H1 (cell line): ENCODE measurements around the gene TAMALIN. TPM values are rescaled to one million over a fixed set of nuclear protein-coding genes. Genes with fewer than 3 reads are reported as not detected.

ENCODE experiments used
- CTCF ChIA-PET: fragments of 300-600 bp; sonication (Branson Sonifier 250); formaldehyde crosslinking; loops from one replicate; lab custom pipeline; 2021; ENCODE audit not compliant: partially characterized antibody; lab: Charles Lee
- POLR2A ChIA-PET: fragments of 300-600 bp; sonication (Branson Sonifier 250); formaldehyde crosslinking; loops from one replicate; lab custom pipeline; 2021; ENCODE audit warnings: inconsistent platforms; ENCODE audit not compliant: partially characterized antibody; lab: Charles Lee
- DNase-seq, 2 experiments: peaks; one replicate each; pipeline versions ENCODE4 v3.0.0 to v3.0.0-alpha.2; 2010 to 2022; ENCODE audit warnings: low spot score in 2 of 2, low read depth in 1 of 2, mixed read lengths in 1 of 2
- FAIRE-seq: peaks from 2 replicates; lab custom pipeline; 2011; peaks lifted over from hg19 to GRCh38; lab: Jason Lieb, UNC
- H2AFZ ChIP-seq: 2 replicates; pipeline ENCODE4 v1.8.1; 2012; ENCODE audit warnings: low read length, inconsistent platforms
- H2AK5ac ChIP-seq: 2 replicates; pipeline ENCODE4 v1.6.1; 2013; ENCODE audit warnings: low read depth, low read length
- H2BK120ac ChIP-seq: replicated peaks from 2 replicates; pipeline ENCODE3; 2013; ENCODE audit warnings: low read depth, low read length, inconsistent platforms
- H2BK12ac ChIP-seq: 2 replicates; pipeline ENCODE4 v1.6.1; 2013; ENCODE audit warnings: low read depth, low read length
- H2BK15ac ChIP-seq: 2 replicates; pipeline ENCODE4 v1.6.1; 2013; ENCODE audit warnings: low read length
- H2BK20ac ChIP-seq: 2 replicates; pipeline ENCODE4 v1.6.1; 2013; ENCODE audit warnings: low read length
- H2BK5ac ChIP-seq: 2 replicates; pipeline ENCODE4 v1.6.1; 2013; ENCODE audit warnings: low read depth, low read length
- H3K14ac ChIP-seq: 2 replicates; pipeline ENCODE4 v1.6.1; 2013; ENCODE audit warnings: inconsistent platforms; ENCODE audit not compliant: insufficient read length
- H3K18ac ChIP-seq: 2 replicates; pipeline ENCODE4 v1.6.1; 2013; ENCODE audit warnings: low read length; ENCODE audit errors: extremely low read depth
- H3K23ac ChIP-seq: 2 replicates; pipeline ENCODE4 v1.6.1; 2013; ENCODE audit warnings: inconsistent platforms; ENCODE audit not compliant: insufficient read length
- H3K23me2 ChIP-seq: 2 replicates; pipeline ENCODE4 v1.6.1; 2013; ENCODE audit warnings: low read depth, low read length
- H3K27ac ChIP-seq: 2 replicates; pipeline ENCODE4 v1.6.1; 2011; ENCODE audit warnings: low read depth, low read length, inconsistent platforms
- H3K27me3 ChIP-seq, 4 experiments: replicated peaks in 1 of 4; 1 replicate in 1 of 4; 2 replicates in 3 of 4; pipeline versions ENCODE4 v1.6.1 to v1.8.1; 2011 to 2013; ENCODE audit warnings: low read length in 3 of 4, mild to moderate bottlenecking in 3 of 4, inconsistent platforms in 2 of 4, mixed read lengths in 2 of 4, moderate library complexity in 1 of 4; ENCODE audit not compliant: control insufficient read depth in 3 of 4, insufficient read depth in 3 of 4; ENCODE audit errors: extremely low read depth in 1 of 4
- H3K36me3 ChIP-seq, 4 experiments: 2 replicates each; pipeline versions ENCODE4 v1.6.1 to v1.8.1; 2011 to 2013; ENCODE audit warnings: mild to moderate bottlenecking in 4 of 4, low read length in 3 of 4, moderate library complexity in 2 of 4, control low read depth in 1 of 4, inconsistent platforms in 1 of 4; ENCODE audit not compliant: insufficient read depth in 4 of 4, control insufficient read depth in 2 of 4
- H3K4ac ChIP-seq: replicated peaks from 2 replicates; pipeline ENCODE3; 2013; ENCODE audit warnings: low read length, low read depth, mixed read lengths, inconsistent platforms; ENCODE audit not compliant: insufficient read length
- H3K4me1 ChIP-seq, 4 experiments: replicated peaks in 1 of 4; 1 replicate in 1 of 4; 2 replicates in 3 of 4; pipeline versions ENCODE4 v1.6.1 to v1.8.1; 2011 to 2013; ENCODE audit warnings: low read length in 3 of 4, inconsistent platforms in 2 of 4, mixed read lengths in 1 of 4; ENCODE audit not compliant: insufficient read depth in 4 of 4, control insufficient read depth in 3 of 4
- H3K4me2 ChIP-seq, 2 experiments: 2 replicates each; pipeline versions ENCODE4 v1.6.1 to v1.8.1; 2011 to 2013; ENCODE audit warnings: low read depth in 2 of 2, low read length in 2 of 2, control low read depth in 1 of 2, inconsistent platforms in 1 of 2, mild to moderate bottlenecking in 1 of 2; ENCODE audit not compliant: insufficient read depth in 1 of 2
- H3K4me3 ChIP-seq, 4 experiments: fragments of 200-600, 300-600 bp in 1 of 4; sonication (generic), shearing (Covaris generic), sonication (Bioruptor Twin) in 1 of 4; 2 replicates each; pipeline versions ENCODE4 v1.5.1 to v1.8.1; 2011 to 2016; ENCODE audit warnings: low read length in 4 of 4, low read depth in 3 of 4, control low read depth in 2 of 4, inconsistent platforms in 2 of 4, mild to moderate bottlenecking in 2 of 4, mixed read lengths in 1 of 4, moderate library complexity in 1 of 4; ENCODE audit not compliant: insufficient read depth in 2 of 4; ENCODE audit errors: extremely low read depth in 1 of 4
- H3K56ac ChIP-seq: replicated peaks from 2 replicates; pipeline ENCODE3; 2013; ENCODE audit warnings: low read depth, mild to moderate bottlenecking, mixed read lengths, low read length, inconsistent platforms; ENCODE audit not compliant: insufficient read length
- H3K79me1 ChIP-seq: 2 replicates; pipeline ENCODE4 v1.6.1; 2013; ENCODE audit warnings: low read depth, low read length, control low read depth
- H3K79me2 ChIP-seq, 2 experiments: 2 replicates each; pipeline versions ENCODE4 v1.6.1 to v1.8.1; 2012 to 2013; ENCODE audit warnings: low read length in 2 of 2, mild to moderate bottlenecking in 2 of 2, inconsistent platforms in 1 of 2; ENCODE audit not compliant: insufficient read depth in 2 of 2, control insufficient read depth in 1 of 2
- H3K9ac ChIP-seq, 4 experiments: replicated peaks in 1 of 4; 1 replicate in 1 of 4; 2 replicates in 3 of 4; pipeline versions ENCODE4 v1.6.1 to v1.8.1; 2011 to 2013; ENCODE audit warnings: low read depth in 3 of 4, low read length in 3 of 4, control low read depth in 2 of 4, mild to moderate bottlenecking in 2 of 4, moderate library complexity in 2 of 4, inconsistent platforms in 1 of 4; ENCODE audit errors: extremely low read depth in 1 of 4
- H3K9me3 ChIP-seq, 2 experiments: 2 replicates each; pipeline versions ENCODE4 v1.6.1 to v1.8.1; 2012 to 2013; ENCODE audit warnings: mild to moderate bottlenecking in 2 of 2, moderate library complexity in 2 of 2, control low read depth in 1 of 2, inconsistent platforms in 1 of 2, low read depth in 1 of 2, low read length in 1 of 2, mixed read lengths in 1 of 2; ENCODE audit not compliant: insufficient read depth in 2 of 2
- H4K20me1 ChIP-seq, 2 experiments: replicated peaks in 1 of 2; 2 replicates each; pipeline versions ENCODE3 to v1.8.1; 2011 to 2013; ENCODE audit warnings: inconsistent platforms in 2 of 2, low read length in 2 of 2, mild to moderate bottlenecking in 1 of 2; ENCODE audit not compliant: insufficient read depth in 2 of 2, control insufficient read depth in 1 of 2
- H4K5ac ChIP-seq: 2 replicates; pipeline ENCODE4 v1.6.1; 2013; ENCODE audit warnings: low read length, low read depth, mixed read lengths, inconsistent platforms; ENCODE audit not compliant: insufficient read length
- H4K8ac ChIP-seq: 2 replicates; pipeline ENCODE4 v1.8.0; 2013; ENCODE audit warnings: mild to moderate bottlenecking, moderate library complexity, low read length, inconsistent platforms; ENCODE audit not compliant: insufficient read depth; ENCODE audit errors: extremely low read depth
- H4K91ac ChIP-seq: replicated peaks from 2 replicates; pipeline ENCODE3; 2013; ENCODE audit warnings: low read length, mixed read lengths, inconsistent platforms; ENCODE audit not compliant: insufficient read length
- FOSL1 ChIP-seq: IDR thresholded peaks from 2 replicates; pipeline ENCODE4 v1.6.1; 2011; ENCODE audit warnings: mild to moderate bottlenecking, low read depth, low read length, moderate library complexity; ENCODE audit not compliant: insufficient read depth
- HDAC6 ChIP-seq: IDR thresholded peaks from one replicate; pipeline ENCODE4 v1.7.1; 2012; ENCODE audit warnings: low read depth, mild to moderate bottlenecking, inconsistent platforms, low read length, moderate library complexity
- JUN ChIP-seq: IDR thresholded peaks from 2 replicates; pipeline ENCODE4 v1.6.1; 2011; ENCODE audit warnings: low read depth, mild to moderate bottlenecking, improper control_type of control experiment, low read length
- KDM4A ChIP-seq: IDR thresholded peaks from one replicate; pipeline ENCODE4 v1.7.1; 2012; ENCODE audit warnings: low read depth, mild to moderate bottlenecking, moderate library complexity, low read length, inconsistent platforms; ENCODE audit not compliant: severe bottlenecking
- MAFK ChIP-seq: IDR thresholded peaks from 2 replicates; pipeline ENCODE4 v1.6.1; 2012; ENCODE audit warnings: low read depth, mild to moderate bottlenecking, improper control_type of control experiment, low read length
- SAP30 ChIP-seq: fragments of 300-600 bp; sonication (generic); IDR thresholded peaks from 2 replicates; pipeline ENCODE4 v1.7.1; 2012; ENCODE audit warnings: low read length, moderate library complexity, mild to moderate bottlenecking, inconsistent platforms; ENCODE audit not compliant: insufficient read depth, insufficient replicate concordance
- SIRT6 ChIP-seq: IDR thresholded peaks from one replicate; pipeline ENCODE4 v1.7.1; 2012; ENCODE audit warnings: low read length, inconsistent platforms
- TAF1 ChIP-seq: IDR thresholded peaks from 2 replicates; pipeline ENCODE4 v1.6.1; 2011; ENCODE audit warnings: mild to moderate bottlenecking, low read depth, low read length
- TBP ChIP-seq: IDR thresholded peaks from 2 replicates; pipeline ENCODE4 v1.6.1; 2011; ENCODE audit warnings: low read depth, low read length, improper control_type of control experiment
- TEAD4 ChIP-seq: IDR thresholded peaks from 2 replicates; pipeline ENCODE4 v1.6.1; 2012; ENCODE audit warnings: low read depth, low read length, inconsistent platforms, mixed read lengths
- WGBS, 2 experiments: shearing (Covaris generic) in 1 of 2; methylation state at CpG; one replicate each; pipeline versions ENCODE4 v1.1.6 to v1.1.7; 2013 to 2015; ENCODE audit warnings: low lambda C conversion rate in 2 of 2, mixed read lengths in 2 of 2, inconsistent platforms in 1 of 2, low coverage in 1 of 2, missing lambda C conversion rate in 1 of 2; ENCODE audit not compliant: insufficient replicate concordance in 2 of 2, insufficient coverage in 1 of 2, insufficient read length in 1 of 2; ENCODE audit errors: extremely low coverage in 1 of 2, missing lambda C conversion rate in 1 of 2; 5-methylcytosine and 5-hydroxymethylcytosine counted together
- polyA plus RNA-seq, 7 experiments: library from polyadenylated mRNA; depleted of rRNA in 3 of 7; stranded (reverse) in 5 of 7; unstranded in 2 of 7; fragments of >200 nt in 5 of 7; fragments of 200-250 nt in 2 of 7; gene quantifications; 1 replicate in 5 of 7; 2 replicates in 1 of 7; 4 replicates in 1 of 7; pipeline versions ENCODE4 v1.2.1 to v1.2.3, GENCODE V29; 2011 to 2013; ENCODE audit warnings: missing spikeins in 2 of 7, mixed read lengths in 2 of 7
- total RNA-seq: library from RNA; stranded (reverse); fragmentation: NEBNext Ultra II Directional; extraction: Animal tissue kit (Norgen Biotek cat#: 25700); gene quantifications from 2 replicates; pipeline ENCODE4 v1.2.1, GENCODE V29; 2021
- TF ChIP-seq, protein P1 (sequence below): IDR thresholded peaks from 2 replicates; pipeline ENCODE4 v1.6.1; 2011; ENCODE audit warnings: low read length, improper control_type of control experiment

Gene TAMALIN
- total and polyA plus RNA-seq, 2 of the 8 experiments (the other 6 are each of a cell fraction or from before 2014, with no cell fraction given) = 2.6 to 4.9 TPM

DNA sequence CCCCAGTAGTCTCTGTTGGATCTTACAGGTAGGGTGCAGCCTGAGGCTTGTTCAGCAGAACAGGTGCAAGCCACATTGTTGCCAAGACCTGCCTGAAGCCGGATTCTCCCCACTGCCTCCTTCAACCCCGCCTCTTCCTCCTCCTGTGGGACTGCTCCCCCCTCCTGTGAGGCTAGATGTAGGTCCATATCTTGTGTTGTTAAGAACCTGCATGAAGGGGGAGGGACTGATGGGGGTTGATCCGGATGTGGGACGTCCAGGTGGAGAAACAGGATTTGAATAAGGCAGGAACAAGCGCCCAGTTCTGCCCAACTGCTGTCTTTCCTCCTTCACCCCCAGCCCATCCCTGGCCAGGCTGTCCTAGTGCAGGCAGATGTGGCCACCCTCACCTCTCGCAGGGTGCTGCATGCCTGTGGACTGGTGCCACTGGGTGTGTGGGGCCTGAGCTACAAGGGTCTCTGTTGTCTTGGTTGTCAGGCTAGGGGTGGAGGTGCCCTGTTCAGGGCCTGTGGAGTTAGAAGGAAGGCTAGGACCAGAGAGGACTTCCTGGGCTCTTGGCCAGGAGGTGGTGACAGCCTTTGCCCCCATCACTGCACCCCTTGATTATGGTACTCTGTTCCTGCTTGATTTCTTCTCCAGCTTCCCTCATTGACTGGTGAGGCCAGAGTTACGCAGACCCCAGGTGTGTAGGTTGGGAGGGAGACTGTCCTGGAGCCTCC is 45.9 kb downstream of the TAMALIN start:
- Histone ChIP-seq H2BK120ac (no peak overlapping the region), H2BK15ac (no peak overlapping the region), H3K4me2 (peak overlapping the region in 1 of 2 experiments; percentile 80; a peak in 1 of 4 replicates), H2AK5ac (no peak overlapping the region), H3K23ac (no peak overlapping the region), H3K79me1 (no peaks in the 10 kb centered on the region; the same call in 1 of the 2 replicates), H3K14ac (no peak overlapping the region), H2BK12ac (peak overlapping the region; percentile 20; the same call in 1 of the 2 replicates), H2AFZ (no peak overlapping the region), H4K5ac (no peak overlapping the region), H3K27ac (no peak overlapping the region), H3K36me3 (peaks cover 0 to 5% (median 0%) of the 10 kb centered on the region in 4 experiments; a peak in 2 of 8 replicates), H2BK5ac (no peak overlapping the region), H3K4me3 (no peak overlapping the region), H3K9ac (no peak overlapping the region), H3K79me2 (no peaks in the 10 kb centered on the region), H3K18ac (no peak overlapping the region), H3K56ac (no peak overlapping the region), H4K20me1 (peaks cover 7 to 28% of the 10 kb centered on the region in 2 experiments), H4K8ac (no peak overlapping the region), H4K91ac (no peak overlapping the region), H3K4ac (no peak overlapping the region), H2BK20ac (no peak overlapping the region), H3K27me3 (peaks cover 4 to 44% (median 36%) of the 10 kb centered on the region in 4 experiments), H3K4me1 (peaks cover 0 to 19% (median 9%) of the 10 kb centered on the region in 4 experiments; a peak in 6 of 7 replicates), H3K23me2 (peaks cover 14% of the 10 kb centered on the region), H3K9me3 (no peaks in the 10 kb centered on the region)
- 77% methylated on average over 7 of the region's 7 CpGs; no CpG with 5 or more reads in 1 of the 2 experiments for WGBS, 2 experiments
- FAIRE-seq = no peak
- POLR2A ChIA-PET = interaction anchor here (0.6 to 3.2 kb wide), 8 partner anchors 9 to 27 kb away, joined by 3 to 38 read pairs (median 11); partner anchors contain the start of gene SMIM41
- DNase-seq = no peak
- CTCF ChIA-PET = interaction anchor here (1.1 to 34.1 kb wide), 9 partner anchors 11 to 135 kb away, joined by 3 to 1022 read pairs (median 7); partner anchors contain the start of genes ATG101, SMIM41 and TAMALIN
- no peak for TF ChIP-seq HDAC6
- TF ChIP-seq MAFK = no peak
- no peak for TF ChIP-seq SAP30
- TF ChIP-seq KDM4A = no peak
- TF ChIP-seq TEAD4 = no peak
- no peak for TF ChIP-seq TAF1
- TF ChIP-seq, protein P1, sequence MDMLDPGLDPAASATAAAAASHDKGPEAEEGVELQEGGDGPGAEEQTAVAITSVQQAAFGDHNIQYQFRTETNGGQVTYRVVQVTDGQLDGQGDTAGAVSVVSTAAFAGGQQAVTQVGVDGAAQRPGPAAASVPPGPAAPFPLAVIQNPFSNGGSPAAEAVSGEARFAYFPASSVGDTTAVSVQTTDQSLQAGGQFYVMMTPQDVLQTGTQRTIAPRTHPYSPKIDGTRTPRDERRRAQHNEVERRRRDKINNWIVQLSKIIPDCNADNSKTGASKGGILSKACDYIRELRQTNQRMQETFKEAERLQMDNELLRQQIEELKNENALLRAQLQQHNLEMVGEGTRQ = no peak
- TF ChIP-seq SIRT6 = no peak
- TF ChIP-seq JUN = no peak
- no peak for TF ChIP-seq FOSL1
- TF ChIP-seq TBP = no peak
